OCI-LY3 (cell line): Measurements from ENCODE around the gene FHOD3.

Experiments
- H2AFZ ChIP-seq: fragments of 200-600, 300-600 bp; shearing (Covaris generic); 2 replicates; pipeline ENCODE4 v1.6.0; 2014; ENCODE audit warnings: antibody characterized with exemption, low read depth, low read length
- H3K27ac ChIP-seq: fragments of 200-600, 300-600 bp; sonication (generic); 2 replicates; pipeline ENCODE4 v1.5.1; 2014; ENCODE audit warnings: mild to moderate bottlenecking, low read length, moderate library complexity, mixed read lengths
- H3K27me3 ChIP-seq: fragments of 200-600, 300-600 bp; sonication (generic); 2 replicates; pipeline ENCODE4 v1.6.1; 2014; ENCODE audit warnings: low read depth, low read length, mixed read lengths
- H3K36me3 ChIP-seq: fragments of 200-600, 300-600 bp; sonication (generic); replicated peaks from 2 replicates; pipeline ENCODE3; 2014; ENCODE audit warnings: low read depth, low read length, mixed read lengths
- H3K4me1 ChIP-seq: fragments of 300-600, 200-600 bp; sonication (generic); 2 replicates; pipeline ENCODE4 v1.6.1; 2014; ENCODE audit warnings: low read length, mixed read lengths
- H3K4me2 ChIP-seq: fragments of 200-600, 300-600 bp; sonication (generic); 2 replicates; pipeline ENCODE4 v1.6.1; 2014; ENCODE audit warnings: low read length, mixed read lengths
- H3K4me3 ChIP-seq: fragments of 300-600, 200-600 bp; sonication (generic); 2 replicates; pipeline ENCODE4 v1.5.1; 2014; ENCODE audit warnings: antibody characterized with exemption, mild to moderate bottlenecking, low read length, moderate library complexity
- H3K79me2 ChIP-seq: fragments of 300-600, 200-600 bp; shearing (Covaris generic); 2 replicates; pipeline ENCODE4 v1.6.1; 2014; ENCODE audit warnings: mild to moderate bottlenecking, low read length, mixed read lengths
- H3K9ac ChIP-seq: fragments of 300-600, 200-600 bp; shearing (Covaris generic); 2 replicates; pipeline ENCODE4 v1.6.0; 2014; ENCODE audit warnings: mild to moderate bottlenecking, low read length, moderate library complexity
- H3K9me3 ChIP-seq: fragments of 200-600, 300-600 bp; shearing (Covaris generic); 2 replicates; pipeline ENCODE4 v1.6.1; 2014; ENCODE audit warnings: low read length, mixed read lengths; ENCODE audit not compliant: insufficient read depth
- H4K20me1 ChIP-seq: fragments of 200-600, 300-600 bp; sonication (generic); 2 replicates; pipeline ENCODE4 v1.6.1; 2016; ENCODE audit warnings: low read length, mixed read lengths; ENCODE audit not compliant: insufficient read depth
- EZH2phosphoT487 ChIP-seq: fragments of 200-600 bp; shearing (Covaris generic); IDR thresholded peaks from 2 replicates; pipeline ENCODE4 v1.6.1; 2018; ENCODE audit warnings: antibody characterized with exemption, mixed run types, low read depth
- TF ChIP-seq, protein P1 (sequence below): fragments of 200-600, 300-600 bp; sonication (generic); IDR thresholded peaks from 2 replicates; pipeline ENCODE4 v1.5.1; 2014; ENCODE audit warnings: antibody characterized with exemption, low read length, low read depth

FHOD3 gene

DNA sequence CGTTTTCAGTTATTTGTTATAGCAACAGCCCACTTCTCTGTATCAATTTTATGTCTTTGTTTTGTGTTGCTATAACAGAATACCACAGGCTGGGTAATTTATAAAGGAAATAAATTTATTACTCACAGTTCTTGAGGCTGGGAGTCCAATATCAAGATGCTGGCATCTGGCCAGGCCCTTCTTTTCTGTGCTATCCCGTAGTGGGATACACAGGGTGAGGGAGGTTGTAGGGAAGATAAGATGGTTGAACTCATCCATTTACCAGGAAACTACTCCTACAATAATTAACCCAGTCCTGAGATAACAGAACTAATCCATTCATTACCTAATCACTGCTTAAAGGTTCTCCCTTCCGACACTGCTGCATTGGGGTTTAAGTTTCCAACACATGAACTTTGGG lies 310.6 kb downstream of the FHOD3 start:
- no peak overlapping the region for H2AFZ ChIP-seq
- no peaks in the 10 kb centered on the region for H3K9me3 ChIP-seq
- no peaks in the 10 kb centered on the region for H3K27me3 ChIP-seq
- no peak overlapping the region for H3K27ac ChIP-seq
- no peaks in the 10 kb centered on the region for H3K4me1 ChIP-seq
- no peak overlapping the region for H3K9ac ChIP-seq
- H3K4me3 ChIP-seq: no peak overlapping the region
- no peaks in the 10 kb centered on the region for H4K20me1 ChIP-seq
- no peaks in the 10 kb centered on the region for H3K36me3 ChIP-seq
- TF ChIP-seq, protein P1, sequence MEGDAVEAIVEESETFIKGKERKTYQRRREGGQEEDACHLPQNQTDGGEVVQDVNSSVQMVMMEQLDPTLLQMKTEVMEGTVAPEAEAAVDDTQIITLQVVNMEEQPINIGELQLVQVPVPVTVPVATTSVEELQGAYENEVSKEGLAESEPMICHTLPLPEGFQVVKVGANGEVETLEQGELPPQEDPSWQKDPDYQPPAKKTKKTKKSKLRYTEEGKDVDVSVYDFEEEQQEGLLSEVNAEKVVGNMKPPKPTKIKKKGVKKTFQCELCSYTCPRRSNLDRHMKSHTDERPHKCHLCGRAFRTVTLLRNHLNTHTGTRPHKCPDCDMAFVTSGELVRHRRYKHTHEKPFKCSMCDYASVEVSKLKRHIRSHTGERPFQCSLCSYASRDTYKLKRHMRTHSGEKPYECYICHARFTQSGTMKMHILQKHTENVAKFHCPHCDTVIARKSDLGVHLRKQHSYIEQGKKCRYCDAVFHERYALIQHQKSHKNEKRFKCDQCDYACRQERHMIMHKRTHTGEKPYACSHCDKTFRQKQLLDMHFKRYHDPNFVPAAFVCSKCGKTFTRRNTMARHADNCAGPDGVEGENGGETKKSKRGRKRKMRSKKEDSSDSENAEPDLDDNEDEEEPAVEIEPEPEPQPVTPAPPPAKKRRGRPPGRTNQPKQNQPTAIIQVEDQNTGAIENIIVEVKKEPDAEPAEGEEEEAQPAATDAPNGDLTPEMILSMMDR: no peak
- no peak for TF ChIP-seq EZH2phosphoT487
- H3K79me2 ChIP-seq: no peaks in the 10 kb centered on the region
- no peak overlapping the region for H3K4me2 ChIP-seq

DNA sequence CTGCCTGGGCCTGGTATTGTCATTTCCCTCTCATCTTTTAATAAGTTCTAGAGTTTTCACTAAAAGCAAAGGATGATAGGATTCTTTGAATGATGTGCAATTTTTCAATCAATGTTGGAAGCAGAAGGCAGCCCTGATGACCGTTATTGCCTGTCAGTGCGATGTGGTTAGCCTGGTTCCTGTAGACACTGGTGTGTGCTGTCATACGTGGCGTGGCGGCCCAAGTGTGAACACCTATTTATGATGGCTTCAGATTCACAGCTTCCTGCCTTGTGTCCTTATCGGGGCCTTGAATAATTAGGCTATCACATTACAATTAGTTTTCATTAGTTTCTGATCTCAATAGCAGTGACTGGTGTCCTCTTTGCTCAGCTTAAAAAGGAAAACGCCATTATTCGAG lies 312.7 kb downstream of the FHOD3 start:
- no peak overlapping the region for H3K9ac ChIP-seq
- no peak overlapping the region for H3K27ac ChIP-seq
- no peaks in the 10 kb centered on the region for H3K9me3 ChIP-seq

DNA sequence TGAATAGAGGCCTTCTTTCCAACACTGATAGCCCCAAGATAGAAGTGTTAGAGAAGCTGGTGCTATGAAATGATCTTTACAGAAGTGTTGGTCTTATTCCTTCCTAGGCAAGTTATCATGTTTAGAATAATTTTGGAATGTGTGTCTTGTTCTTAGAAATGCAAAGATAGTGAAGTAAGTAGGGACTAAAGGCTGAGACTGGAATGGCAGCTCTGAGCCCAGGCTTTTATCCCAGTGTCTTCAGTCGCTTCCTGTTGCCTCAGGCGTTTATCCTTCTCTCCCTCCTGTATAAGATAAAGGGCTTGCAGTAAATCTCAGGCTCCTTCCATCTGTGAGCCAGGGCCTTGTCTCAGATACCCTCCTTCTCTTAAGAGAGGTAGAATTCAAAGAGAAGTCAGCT lies 313.1 kb downstream of the FHOD3 start:
- Histone ChIP-seq H3K27me3 (no peaks in the 10 kb centered on the region), H3K36me3 (no peaks in the 10 kb centered on the region), H3K4me2 (no peak overlapping the region), H3K79me2 (no peaks in the 10 kb centered on the region), H4K20me1 (no peaks in the 10 kb centered on the region), H3K27ac (no peak overlapping the region), H2AFZ (no peak overlapping the region), H3K9me3 (no peaks in the 10 kb centered on the region), H3K9ac (no peak overlapping the region), H3K4me3 (no peak overlapping the region), H3K4me1 (no peaks in the 10 kb centered on the region)
- TF ChIP-seq, protein P1: no peak
- TF ChIP-seq EZH2phosphoT487: no peak

More for the DNA sequence above, 312.7 kb downstream of the FHOD3 start:
- H3K27me3 ChIP-seq: no peaks in the 10 kb centered on the region
- no peaks in the 10 kb centered on the region for H3K36me3 ChIP-seq
- no peak overlapping the region for H3K4me2 ChIP-seq
- no peak for TF ChIP-seq EZH2phosphoT487
- TF ChIP-seq, protein P1: no peak
- no peaks in the 10 kb centered on the region for H4K20me1 ChIP-seq
- no peaks in the 10 kb centered on the region for H3K4me1 ChIP-seq
- H3K79me2 ChIP-seq: no peaks in the 10 kb centered on the region
- H3K4me3 ChIP-seq: no peak overlapping the region
- no peak overlapping the region for H2AFZ ChIP-seq

DNA sequence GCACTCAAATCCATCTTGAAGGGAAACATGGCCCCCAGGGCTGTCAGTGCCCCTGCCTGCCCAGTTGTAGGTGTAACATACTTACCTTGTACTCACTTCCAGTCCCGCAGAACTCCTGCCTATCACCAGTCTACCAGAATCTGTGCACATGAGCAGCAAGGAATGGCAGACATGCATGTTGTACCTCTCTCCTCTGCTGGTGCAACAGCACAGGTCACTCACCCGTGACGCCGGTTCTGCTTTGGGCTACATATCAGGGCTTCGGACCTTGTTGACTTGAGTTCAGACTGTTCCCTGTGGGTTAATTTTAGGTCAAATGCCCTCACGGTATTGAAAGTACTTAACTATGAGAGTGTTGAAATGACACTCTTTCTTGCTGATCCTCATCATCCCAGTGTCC lies 315.6 kb downstream of the FHOD3 start:
- Histone ChIP-seq H3K9me3 (no peaks in the 10 kb centered on the region), H3K79me2 (no peaks in the 10 kb centered on the region), H3K4me1 (no peaks in the 10 kb centered on the region), H3K36me3 (no peaks in the 10 kb centered on the region), H3K27ac (no peak overlapping the region), H3K4me2 (no peak overlapping the region), H4K20me1 (no peaks in the 10 kb centered on the region), H3K4me3 (no peak overlapping the region), H2AFZ (no peak overlapping the region), H3K9ac (no peak overlapping the region), H3K27me3 (peaks cover 5% of the 10 kb centered on the region)
- no peak for TF ChIP-seq EZH2phosphoT487
- TF ChIP-seq, protein P1: no peak
